GM12864 (cell line): ENCODE measurements around the gene ZNF750.

Source experiments
- DNase-seq: peaks from one replicate; pipeline ENCODE4 v3.0.0-alpha.2; 2011; ENCODE audit warnings: low read depth
- H3K4me3 ChIP-seq: 2 replicates; pipeline ENCODE4 v1.5.1; 2011; ENCODE audit warnings: mild to moderate bottlenecking, low read depth, low read length, control low read depth
- CTCF ChIP-seq: IDR thresholded peaks from 2 replicates; pipeline ENCODE4 v1.5.1; 2011; ENCODE audit warnings: low read depth, mild to moderate bottlenecking, moderate library complexity, low read length, control low read depth, inconsistent platforms; ENCODE audit errors: missing control alignments

The ZNF750 gene

DNA sequence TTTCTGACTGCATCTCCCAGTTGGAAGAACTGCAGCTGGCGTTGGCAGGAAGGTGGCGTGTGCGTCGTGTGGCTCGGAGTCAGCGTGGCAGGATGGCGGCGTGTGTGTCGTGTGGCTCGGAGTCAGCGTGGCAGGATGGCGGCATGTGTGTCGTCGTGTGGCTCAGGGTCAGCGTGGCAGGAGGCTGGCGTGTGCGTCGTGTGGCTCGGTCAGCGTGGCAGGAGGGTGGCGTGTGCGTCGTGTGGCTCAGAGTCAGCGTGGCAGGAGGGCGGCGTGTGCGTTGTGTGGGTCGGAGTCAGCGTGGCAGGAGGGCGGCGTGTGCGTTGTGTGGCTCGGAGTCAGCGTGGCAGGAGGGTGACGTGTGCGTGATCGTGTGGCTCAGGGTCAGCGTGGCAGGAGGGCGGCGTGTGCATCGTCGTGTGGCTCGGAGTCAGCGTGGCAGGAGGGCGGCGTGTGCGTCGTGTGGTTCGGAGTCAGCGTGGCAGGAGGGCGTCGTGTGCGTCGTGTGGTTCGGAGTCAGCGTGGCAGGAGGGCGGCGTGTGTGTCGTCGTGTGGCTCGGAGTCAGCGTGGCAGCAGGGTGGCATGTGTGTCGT lies 38.3 kb downstream of the ZNF750 start:
- no peak for DNase-seq
- H3K4me3 ChIP-seq = no peak overlapping the region
- no peak for TF ChIP-seq CTCF

DNA sequence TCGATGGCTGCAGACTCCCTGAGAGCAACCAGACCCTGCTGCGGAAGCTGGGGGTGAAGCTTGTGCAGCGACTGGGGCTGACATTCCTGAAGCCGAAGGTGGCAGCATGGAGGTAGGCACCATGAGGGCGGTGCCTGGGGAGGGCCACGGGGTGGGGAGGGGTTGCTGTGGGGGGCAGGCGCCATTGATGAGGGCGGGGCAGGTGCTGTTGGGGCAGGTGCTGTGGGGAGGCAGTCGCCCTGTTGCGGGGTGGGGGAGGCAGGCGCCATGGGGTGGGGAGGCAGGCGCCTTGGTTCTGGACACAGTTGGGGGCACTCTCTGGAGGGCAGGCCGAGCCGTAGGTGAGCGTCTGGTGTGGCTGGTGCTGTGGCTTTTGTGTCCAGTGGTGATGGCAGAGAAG lies 38.9 kb downstream of the ZNF750 start:
- no peak overlapping the region for H3K4me3 ChIP-seq
- DNase-seq = no peak
- TF ChIP-seq CTCF = no peak

GRCh38 chr17:82799591-82799990 lies 40.2 kb downstream of the ZNF750 start:
- H3K4me3 ChIP-seq = no peak overlapping the region
- DNase-seq = no peak
- TF ChIP-seq CTCF = no peak

DNA sequence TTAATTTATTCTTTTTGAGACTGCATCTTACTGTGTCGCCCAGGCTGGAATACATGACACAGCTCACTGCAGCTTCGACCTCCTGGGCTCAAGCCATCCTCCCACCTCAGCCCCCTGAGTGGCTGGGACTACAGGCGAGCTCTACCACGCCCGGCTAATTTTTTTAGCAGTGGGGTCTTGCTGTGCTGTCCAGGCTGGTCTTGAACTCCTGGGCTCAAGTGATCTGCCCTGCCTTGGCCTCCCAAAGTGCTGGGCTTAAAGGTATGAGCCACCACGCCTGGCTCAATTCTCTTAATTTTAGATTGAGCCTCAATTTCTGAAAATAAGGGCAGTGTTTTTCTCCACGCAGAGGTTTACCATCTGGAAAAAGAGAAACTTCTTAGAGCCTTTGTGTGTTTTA lies 41.1 kb downstream of the ZNF750 start:
- no peak for DNase-seq
- TF ChIP-seq CTCF = no peak
- H3K4me3 ChIP-seq = no peak overlapping the region

DNA sequence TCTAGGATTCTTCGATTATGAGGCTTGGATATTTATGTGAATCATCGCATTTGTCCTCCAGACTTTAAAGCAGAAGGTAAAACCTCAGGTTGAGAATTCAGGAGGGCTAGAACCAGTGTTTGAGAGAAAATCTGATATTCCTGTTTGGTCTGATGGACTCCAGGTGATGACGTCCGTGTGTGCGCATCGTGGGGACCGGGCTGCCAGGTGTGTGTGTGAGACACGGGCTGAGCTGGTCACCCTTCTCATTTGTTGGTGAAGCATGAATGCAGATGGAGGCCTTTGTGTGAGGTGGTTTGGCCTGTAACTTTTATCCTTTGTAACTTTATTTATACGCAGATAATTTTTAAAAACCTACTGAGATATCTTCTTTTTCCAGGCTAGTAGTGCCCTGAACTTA lies 42.8 kb downstream of the ZNF750 start:
- no peak overlapping the region for H3K4me3 ChIP-seq
- no peak for TF ChIP-seq CTCF
- DNase-seq = no peak

DNA sequence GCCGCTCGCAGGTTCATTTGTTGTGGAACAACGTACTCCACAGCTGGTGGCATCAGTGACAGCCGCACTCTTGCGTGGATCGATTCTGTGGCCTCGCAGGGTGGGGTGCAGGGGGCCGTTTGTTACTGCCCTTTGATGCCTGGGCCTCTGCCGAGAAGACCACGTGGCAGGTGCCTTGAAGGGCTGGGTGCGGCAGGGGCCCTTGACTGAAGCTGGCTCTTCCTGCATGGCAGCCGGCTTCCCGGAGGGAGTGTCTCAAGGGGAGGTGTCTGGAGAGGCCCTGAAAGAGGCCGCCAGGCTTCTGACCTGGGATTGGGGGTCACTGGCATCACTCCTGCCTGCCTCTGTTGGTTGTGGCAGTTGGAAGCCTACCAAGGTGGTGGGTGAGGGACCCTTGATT lies 44.2 kb downstream of the ZNF750 start:
- H3K4me3 ChIP-seq = no peak overlapping the region
- no peak for TF ChIP-seq CTCF
- no peak for DNase-seq

DNA sequence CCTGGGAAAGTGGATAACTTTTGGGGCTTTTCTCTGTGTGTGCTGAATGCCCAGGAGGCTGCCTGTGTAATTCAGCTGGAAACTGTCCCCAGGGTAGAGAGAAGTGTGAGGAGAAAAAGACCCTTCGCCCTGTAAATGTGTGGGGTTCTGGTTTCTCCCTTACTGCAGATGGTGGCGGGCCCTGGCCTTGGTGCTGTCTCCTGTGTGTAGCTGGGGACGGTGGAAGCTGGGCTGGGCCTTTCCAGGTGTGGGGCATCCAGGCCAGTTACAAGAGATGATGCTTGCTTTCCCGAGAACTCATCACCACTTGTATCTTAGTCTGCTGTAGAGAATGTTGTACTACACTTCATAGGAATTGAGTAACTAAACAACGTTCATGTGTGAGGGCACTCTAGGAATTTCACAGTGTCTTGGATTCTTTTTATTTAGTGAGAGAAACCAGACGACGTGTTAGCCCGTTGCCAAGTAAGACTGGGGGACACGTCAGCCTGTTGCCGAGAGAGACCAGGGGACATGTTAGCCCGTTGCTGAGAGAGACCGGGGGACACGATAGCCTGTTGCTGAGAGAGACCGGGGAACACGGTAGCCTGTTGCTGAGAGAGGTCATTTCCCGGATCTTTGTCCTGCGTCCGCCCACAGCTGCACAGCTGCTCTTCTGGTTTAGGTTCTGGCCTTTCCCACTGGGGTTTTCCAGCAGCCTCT lies 44.9 kb downstream of the ZNF750 start:
- H3K4me3 ChIP-seq = no peak overlapping the region
- TF ChIP-seq CTCF = no peak
- DNase-seq = no peak
